MM.1S (cell line): ENCODE measurements around the gene ATM.

Source experiments
- DNase-seq: peaks from one replicate; pipeline ENCODE4 v3.0.0-alpha.2; 2015
- H2AFZ ChIP-seq: fragments of 300-600 bp; sonication (generic); 2 replicates; pipeline ENCODE4 v1.6.0; 2016; ENCODE audit warnings: antibody characterized with exemption, low read length
- H3F3A ChIP-seq: fragments of 300-600 bp; sonication (generic); 2 replicates; pipeline ENCODE4 v1.6.1; 2016; ENCODE audit warnings: mild to moderate bottlenecking, antibody characterized with exemption, low read length, moderate library complexity, mixed read lengths; ENCODE audit not compliant: insufficient read depth
- H3K27ac ChIP-seq: fragments of 300-600 bp; sonication (generic); 2 replicates; pipeline ENCODE4 v1.5.1; 2016; ENCODE audit warnings: mild to moderate bottlenecking, low read length
- H3K27me3 ChIP-seq: fragments of 300-600 bp; sonication (generic); replicated peaks from 2 replicates; pipeline ENCODE4 v1.6.0; 2016; ENCODE audit warnings: low read length; ENCODE audit not compliant: insufficient read depth
- H3K36me3 ChIP-seq: fragments of 300-600 bp; sonication (generic); replicated peaks from 2 replicates; pipeline ENCODE4 v1.6.1; 2016; ENCODE audit warnings: mild to moderate bottlenecking, low read length, mixed read lengths; ENCODE audit not compliant: insufficient read depth
- H3K4me1 ChIP-seq: fragments of 300-600 bp; sonication (generic); 2 replicates; pipeline ENCODE4 v1.6.1; 2016; ENCODE audit warnings: low read length, mixed read lengths
- H3K4me2 ChIP-seq: fragments of 300-600 bp; sonication (generic); 2 replicates; pipeline ENCODE4 v1.6.0; 2016; ENCODE audit warnings: low read depth, low read length
- H3K4me3 ChIP-seq: fragments of 300-600 bp; sonication (generic); 2 replicates; pipeline ENCODE4 v1.5.1; 2016; ENCODE audit warnings: low read length, mixed read lengths
- H3K79me2 ChIP-seq: fragments of 300-600 bp; sonication (generic); 2 replicates; pipeline ENCODE4 v1.6.1; 2016; ENCODE audit warnings: mixed run types, low read length, mixed read lengths
- H3K9ac ChIP-seq: fragments of 300-600 bp; sonication (generic); 2 replicates; pipeline ENCODE4 v1.6.1; 2016; ENCODE audit warnings: low read length, mixed read lengths
- H3K9me2 ChIP-seq: fragments of 300-600 bp; sonication (generic); replicated peaks from 2 replicates; pipeline ENCODE4 v1.6.1; 2016; ENCODE audit warnings: mild to moderate bottlenecking, low read length, mixed read lengths; ENCODE audit not compliant: insufficient read depth
- H3K9me3 ChIP-seq: fragments of 300-600 bp; sonication (generic); replicated peaks from 2 replicates; pipeline ENCODE4 v1.6.1; 2016; ENCODE audit warnings: mild to moderate bottlenecking, low read length, mixed read lengths; ENCODE audit not compliant: insufficient read depth
- H4K20me1 ChIP-seq: fragments of 300-600 bp; sonication (generic); 2 replicates; pipeline ENCODE4 v1.6.1; 2016; ENCODE audit warnings: mild to moderate bottlenecking, low read length, moderate library complexity, mixed read lengths; ENCODE audit not compliant: insufficient read depth
- CTCF ChIP-seq: fragments of 300-600 bp; sonication (generic); IDR thresholded peaks from 2 replicates; pipeline ENCODE4 v1.5.1; 2016; ENCODE audit warnings: antibody characterized with exemption, low read length, mixed read lengths
- EZH2 ChIP-seq: fragments of 300-600 bp; sonication (generic); optimal IDR thresholded peaks from 2 replicates; pipeline ENCODE3; 2017; ENCODE audit warnings: low read depth, mild to moderate bottlenecking, antibody characterized with exemption, low read length, mixed read lengths
- EZH2phosphoT487 ChIP-seq: fragments of 300-600 bp; sonication (generic); IDR thresholded peaks from 2 replicates; pipeline ENCODE4 v1.6.1; 2018; ENCODE audit warnings: antibody characterized with exemption, low read length

The ATM gene

GRCh38 chr11:108341654-108342053, 118.8 kb downstream of the ATM start:
- H3K4me3 ChIP-seq = no peak overlapping the region
- H4K20me1 ChIP-seq = no peaks in the 10 kb centered on the region
- H3K9ac ChIP-seq = no peak overlapping the region
- H3K79me2 ChIP-seq = no peaks in the 10 kb centered on the region
- no peak overlapping the region for H2AFZ ChIP-seq
- no peak overlapping the region for H3K27ac ChIP-seq
- no peaks in the 10 kb centered on the region for H3K4me1 ChIP-seq
- H3K36me3 ChIP-seq = no peaks in the 10 kb centered on the region
- 0 out of 2 replicates have a peak, but pooled peaks cover 3% of the 10 kb centered on the region for H3F3A ChIP-seq
- H3K27me3 ChIP-seq = no peaks in the 10 kb centered on the region
- H3K9me3 ChIP-seq = no peaks in the 10 kb centered on the region
- no peak overlapping the region for H3K4me2 ChIP-seq
- H3K9me2 ChIP-seq = no peaks in the 10 kb centered on the region
- no peak for DNase-seq
- TF ChIP-seq EZH2 = no peak
- no peak for TF ChIP-seq EZH2phosphoT487
- TF ChIP-seq CTCF = no peak

GRCh38 chr11:108343714-108344113, 120.8 kb downstream of the ATM start:
- Histone ChIP-seq H3K27ac (no peak overlapping the region), H3K27me3 (no peaks in the 10 kb centered on the region), H3F3A (0 out of 2 replicates have a peak, but pooled peaks cover 3% of the 10 kb centered on the region), H3K79me2 (no peaks in the 10 kb centered on the region), H3K36me3 (peaks cover 5% of the 10 kb centered on the region; the same call in 1 of the 2 replicates), H3K4me3 (no peak overlapping the region), H3K4me1 (no peaks in the 10 kb centered on the region), H3K9me2 (no peaks in the 10 kb centered on the region), H3K4me2 (no peak overlapping the region), H3K9me3 (no peaks in the 10 kb centered on the region), H4K20me1 (no peaks in the 10 kb centered on the region), H3K9ac (no peak overlapping the region), H2AFZ (no peak overlapping the region)
- TF ChIP-seq CTCF = no peak
- no peak for DNase-seq

GRCh38 chr11:108345767-108346166, 122.9 kb downstream of the ATM start:
- Histone ChIP-seq H3K36me3 (peaks cover 5% of the 10 kb centered on the region; the same call in 1 of the 2 replicates), H4K20me1 (no peaks in the 10 kb centered on the region), H3K4me3 (no peak overlapping the region), H3K9ac (no peak overlapping the region), H3K79me2 (no peaks in the 10 kb centered on the region), H3K4me1 (no peaks in the 10 kb centered on the region), H3K4me2 (no peak overlapping the region), H2AFZ (no peak overlapping the region), H3K9me3 (no peaks in the 10 kb centered on the region), H3K9me2 (no peaks in the 10 kb centered on the region), H3F3A (0 out of 2 replicates have a peak, but pooled peaks cover 3% of the 10 kb centered on the region), H3K27me3 (no peaks in the 10 kb centered on the region), H3K27ac (no peak overlapping the region)
- TF ChIP-seq CTCF (no peak), EZH2phosphoT487 (no peak), EZH2 (no peak)
- DNase-seq = no peak
